GM12872 (cell line): Measurements from ENCODE around the gene BMP8A.

Experiments used
- CTCF ChIP-seq: IDR thresholded peaks from 3 replicates; pipeline ENCODE4 v1.5.1; 2011; ENCODE audit warnings: low read depth, mild to moderate bottlenecking, low read length, moderate library complexity; ENCODE audit not compliant: insufficient read depth

Gene BMP8A

GRCh38 chr1:39544327-39544726, 52.9 kb downstream of the BMP8A start:
- no peak for TF ChIP-seq CTCF

- TF ChIP-seq CTCF = no peak
Measured at GRCh38 chr1:39545531-39545930, 54.1 kb downstream of the BMP8A start.

- TF ChIP-seq CTCF = no peak
Measured at GRCh38 chr1:39554277-39554676, 62.8 kb downstream of the BMP8A start.

- no peak for TF ChIP-seq CTCF
Measured at GRCh38 chr1:39561279-39561678, 69.8 kb downstream of the BMP8A start.

GRCh38 chr1:39562886-39563285, 71.5 kb downstream of the BMP8A start:
- TF ChIP-seq CTCF = no peak

- TF ChIP-seq CTCF = no peak
Measured at GRCh38 chr1:39563669-39564068, 72.2 kb downstream of the BMP8A start.

GRCh38 chr1:39564340-39564739, 72.9 kb downstream of the BMP8A start:
- TF ChIP-seq CTCF = no peak

GRCh38 chr1:39564941-39565340, 73.5 kb downstream of the BMP8A start:
- TF ChIP-seq CTCF = no peak
